ENCODE data around the gene FXYD1.

FXYD1 gene

DNA sequence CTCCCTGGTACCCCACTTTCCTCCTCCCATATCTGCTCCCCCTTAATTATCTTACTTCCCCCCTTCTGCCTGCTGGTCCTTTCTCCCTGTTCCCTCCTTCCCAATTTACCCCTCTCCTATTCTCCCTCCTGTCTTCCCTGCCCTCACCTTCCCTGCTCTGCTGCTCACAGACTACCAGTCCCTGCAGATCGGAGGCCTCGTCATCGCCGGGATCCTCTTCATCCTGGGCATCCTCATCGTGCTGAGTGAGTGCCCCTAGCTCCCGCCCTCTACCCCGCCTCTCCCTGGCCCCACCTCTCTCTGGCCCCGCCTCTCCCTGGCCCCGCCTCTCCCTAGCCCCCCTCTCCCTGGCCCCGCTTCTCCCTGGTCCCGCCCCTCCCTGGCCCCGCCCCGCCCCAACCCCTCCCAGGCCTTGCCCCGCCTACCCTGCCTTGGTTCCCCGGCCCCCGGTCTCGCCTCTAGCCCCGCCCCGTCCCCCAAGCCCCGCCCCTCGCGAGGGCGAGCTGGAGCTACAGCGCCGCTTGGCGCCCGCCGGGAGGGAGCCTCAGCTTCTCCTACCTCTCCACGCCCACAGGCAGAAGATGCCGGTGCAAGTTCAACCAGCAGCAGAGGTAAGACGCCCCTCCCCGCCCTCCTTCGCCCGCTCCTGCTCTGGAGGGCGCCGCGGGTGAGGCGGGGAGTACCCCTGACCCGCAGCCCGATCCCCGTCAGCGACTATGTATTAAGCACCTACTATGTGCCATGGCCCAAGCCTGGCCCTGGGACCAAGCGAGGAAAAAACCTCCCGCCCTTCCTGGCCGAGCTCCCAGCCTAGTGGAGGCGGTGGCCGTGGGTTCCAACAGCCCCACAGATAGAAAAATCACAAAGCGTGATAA, 2.6 kb downstream of the FXYD1 start:
- H3K36me3 ChIP-seq (ENCODE audit: control insufficient read depth, insufficient read depth, low read length, severe bottlenecking): no peaks in the 10 kb centered on the region
- H3K9ac ChIP-seq (ENCODE audit: low read length): peak overlapping the region; percentile 53
- peak overlapping the region; percentile 66 for H3K4me3 ChIP-seq (ENCODE audit: low read length)
- no peaks in the 10 kb centered on the region for H3K9me3 ChIP-seq (ENCODE audit: control insufficient read depth, low read length)
- H3K4me1 ChIP-seq (ENCODE audit: control insufficient read depth, insufficient read depth, low read length): peaks cover 40% of the 10 kb centered on the region
- peak; percentile 93 for DNase-seq (ENCODE audit: low read depth)
- H3K27me3 ChIP-seq (replicated peaks; ENCODE audit: control insufficient read depth, insufficient read depth, low read length): peaks cover 4% of the 10 kb centered on the region

- H3K9me3 ChIP-seq (ENCODE audit: control insufficient read depth, low read length): no peaks in the 10 kb centered on the region
- H3K9ac ChIP-seq (ENCODE audit: low read length): no peak overlapping the region
- peaks cover 4% of the 10 kb centered on the region for H3K27me3 ChIP-seq (replicated peaks; ENCODE audit: control insufficient read depth, insufficient read depth, low read length)
- DNase-seq (ENCODE audit: low read depth): no peak
- H3K4me1 ChIP-seq (ENCODE audit: control insufficient read depth, insufficient read depth, low read length): peaks cover 38% of the 10 kb centered on the region
- H3K36me3 ChIP-seq (ENCODE audit: control insufficient read depth, insufficient read depth, low read length, severe bottlenecking): no peaks in the 10 kb centered on the region
- H3K4me3 ChIP-seq (ENCODE audit: low read length): no peak overlapping the region
Observed at GRCh38 chr19:35141837-35142605, 3.4 kb downstream of the FXYD1 start.

DNA sequence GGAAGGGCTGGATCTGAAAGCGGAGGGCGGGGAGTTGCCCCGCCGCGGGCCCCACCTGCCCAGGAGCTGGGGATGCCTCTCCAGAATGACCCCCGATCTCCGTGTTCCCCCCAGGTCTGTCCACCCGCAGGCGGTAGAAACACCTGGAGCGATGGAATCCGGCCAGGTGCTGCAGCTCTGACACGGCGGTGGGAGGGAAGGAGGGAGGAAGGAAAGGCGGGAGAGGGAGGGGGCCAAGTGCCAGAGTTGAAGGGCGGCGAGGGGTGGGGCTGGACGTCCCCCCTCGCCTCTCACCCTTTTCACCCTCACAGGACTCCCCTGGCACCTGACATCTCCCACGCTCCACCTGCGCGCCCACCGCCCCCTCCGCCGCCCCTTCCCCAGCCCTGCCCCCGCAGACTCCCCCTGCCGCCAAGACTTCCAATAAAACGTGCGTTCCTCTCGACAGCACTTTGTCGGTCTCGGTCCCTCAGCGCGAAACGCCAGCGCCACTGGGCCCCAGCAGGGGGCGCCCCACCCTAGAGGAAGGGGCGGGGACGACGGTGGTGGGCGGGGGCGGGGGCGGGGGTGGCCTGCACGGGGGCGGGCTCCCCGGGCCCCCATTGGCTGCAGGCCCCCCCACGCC, 4.1 kb downstream of the FXYD1 start:
- peaks cover 4% of the 10 kb centered on the region for H3K27me3 ChIP-seq (replicated peaks; ENCODE audit: control insufficient read depth, insufficient read depth, low read length)
- H3K9ac ChIP-seq (ENCODE audit: low read length): no peak overlapping the region
- peaks cover 35% of the 10 kb centered on the region for H3K4me1 ChIP-seq (ENCODE audit: control insufficient read depth, insufficient read depth, low read length)
- DNase-seq (ENCODE audit: low read depth): peak; percentile 64
- H3K4me3 ChIP-seq (ENCODE audit: low read length): no peak overlapping the region
- no peaks in the 10 kb centered on the region for H3K36me3 ChIP-seq (ENCODE audit: control insufficient read depth, insufficient read depth, low read length, severe bottlenecking)
- no peaks in the 10 kb centered on the region for H3K9me3 ChIP-seq (ENCODE audit: control insufficient read depth, low read length)

GRCh38 chr19:35143231-35143715, 4.6 kb downstream of the FXYD1 start, which contains the start of gene FXYD7:
TSS of gene FXYD7 (plus strand) at chr19:35143255. CDS start at chr19:35143334, 79 bp downstream.
- Histone ChIP-seq H3K36me3 (ENCODE audit: control insufficient read depth, insufficient read depth, low read length, severe bottlenecking) (no peaks in the 10 kb centered on the region), H3K9ac (ENCODE audit: low read length) (no peak within 1 kb of the TSS), H3K4me1 (ENCODE audit: control insufficient read depth, insufficient read depth, low read length) (peaks cover 30% of the 10 kb centered on the region), H3K27me3 (replicated peaks; ENCODE audit: control insufficient read depth, insufficient read depth, low read length) (peaks cover 4% of the 10 kb centered on the region), H3K9me3 (ENCODE audit: control insufficient read depth, low read length) (no peaks in the 10 kb centered on the region), H3K4me3 (ENCODE audit: low read length) (no peak within 1 kb of the TSS)
- no peak for DNase-seq (ENCODE audit: low read depth)

DNA sequence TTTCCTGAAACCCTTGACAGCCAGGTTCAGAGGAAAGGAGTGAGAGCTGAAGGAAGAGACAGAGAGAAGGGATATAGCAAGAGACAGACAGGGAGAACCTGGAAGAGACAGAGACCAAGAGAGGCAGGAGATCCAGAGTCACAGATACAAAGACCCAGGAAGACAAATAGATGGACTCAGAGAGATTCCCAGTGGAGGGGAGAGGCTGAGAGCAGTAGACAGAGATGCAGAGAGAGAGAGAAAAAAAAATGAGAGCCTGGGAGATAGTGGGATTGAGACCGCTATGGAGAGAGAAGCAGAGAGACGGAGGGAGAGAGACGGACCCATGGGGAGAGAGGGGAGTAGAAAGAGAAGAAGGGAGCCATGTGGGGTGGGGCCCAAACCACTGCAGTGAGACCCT, 5.2 kb downstream of the FXYD1 start:
- peaks cover 4% of the 10 kb centered on the region for H3K27me3 ChIP-seq (replicated peaks; ENCODE audit: control insufficient read depth, insufficient read depth, low read length)
- no peaks in the 10 kb centered on the region for H3K36me3 ChIP-seq (ENCODE audit: control insufficient read depth, insufficient read depth, low read length, severe bottlenecking)
- H3K9me3 ChIP-seq (ENCODE audit: control insufficient read depth, low read length): no peaks in the 10 kb centered on the region
- no peak overlapping the region for H3K9ac ChIP-seq (ENCODE audit: low read length)
- no peak overlapping the region for H3K4me3 ChIP-seq (ENCODE audit: low read length)
- no peak for DNase-seq (ENCODE audit: low read depth)
- H3K4me1 ChIP-seq (ENCODE audit: control insufficient read depth, insufficient read depth, low read length): peaks cover 25% of the 10 kb centered on the region

GRCh38 chr19:35144259-35144599, 5.6 kb downstream of the FXYD1 start:
- Histone ChIP-seq H3K4me1 (ENCODE audit: control insufficient read depth, insufficient read depth, low read length) (peaks cover 21% of the 10 kb centered on the region), H3K36me3 (ENCODE audit: control insufficient read depth, insufficient read depth, low read length, severe bottlenecking) (no peaks in the 10 kb centered on the region), H3K27me3 (replicated peaks; ENCODE audit: control insufficient read depth, insufficient read depth, low read length) (peaks cover 4% of the 10 kb centered on the region), H3K4me3 (ENCODE audit: low read length) (no peak overlapping the region), H3K9me3 (ENCODE audit: control insufficient read depth, low read length) (no peaks in the 10 kb centered on the region), H3K9ac (ENCODE audit: low read length) (no peak overlapping the region)
- DNase-seq (ENCODE audit: low read depth): no peak

- no peaks in the 10 kb centered on the region for H3K36me3 ChIP-seq (ENCODE audit: control insufficient read depth, insufficient read depth, low read length, severe bottlenecking)
- H3K9me3 ChIP-seq (ENCODE audit: control insufficient read depth, low read length): no peaks in the 10 kb centered on the region
- H3K4me1 ChIP-seq (ENCODE audit: control insufficient read depth, insufficient read depth, low read length): peaks cover 15% of the 10 kb centered on the region
- no peak overlapping the region for H3K9ac ChIP-seq (ENCODE audit: low read length)
- no peak for DNase-seq (ENCODE audit: low read depth)
- H3K27me3 ChIP-seq (replicated peaks; ENCODE audit: control insufficient read depth, insufficient read depth, low read length): peaks cover 4% of the 10 kb centered on the region
- H3K4me3 ChIP-seq (ENCODE audit: low read length): no peak overlapping the region
Observed at GRCh38 chr19:35144600-35145436, 6.2 kb downstream of the FXYD1 start.

- H3K36me3 ChIP-seq (ENCODE audit: control insufficient read depth, insufficient read depth, low read length, severe bottlenecking): no peaks in the 10 kb centered on the region
- no peak overlapping the region for H3K4me3 ChIP-seq (ENCODE audit: low read length)
- no peaks in the 10 kb centered on the region for H3K9me3 ChIP-seq (ENCODE audit: control insufficient read depth, low read length)
- peaks cover 4% of the 10 kb centered on the region for H3K4me1 ChIP-seq (ENCODE audit: control insufficient read depth, insufficient read depth, low read length)
- peaks cover 4% of the 10 kb centered on the region for H3K27me3 ChIP-seq (replicated peaks; ENCODE audit: control insufficient read depth, insufficient read depth, low read length)
- no peak for DNase-seq (ENCODE audit: low read depth)
- no peak overlapping the region for H3K9ac ChIP-seq (ENCODE audit: low read length)
Observed at GRCh38 chr19:35146746-35147459, 8.3 kb downstream of the FXYD1 start.

GRCh38 chr19:35149463-35149862, 10.8 kb downstream of the FXYD1 start:
- no peak overlapping the region for H3K9ac ChIP-seq (ENCODE audit: low read length)
- peaks cover 7% of the 10 kb centered on the region for H3K4me1 ChIP-seq (ENCODE audit: control insufficient read depth, insufficient read depth, low read length)
- no peaks in the 10 kb centered on the region for H3K36me3 ChIP-seq (ENCODE audit: control insufficient read depth, insufficient read depth, low read length, severe bottlenecking)
- no peak for DNase-seq (ENCODE audit: low read depth)
- no peak overlapping the region for H3K4me3 ChIP-seq (ENCODE audit: low read length)
- H3K9me3 ChIP-seq (ENCODE audit: control insufficient read depth, low read length): no peaks in the 10 kb centered on the region
- no peaks in the 10 kb centered on the region for H3K27me3 ChIP-seq (replicated peaks; ENCODE audit: control insufficient read depth, insufficient read depth, low read length)

- no peak overlapping the region for H3K4me3 ChIP-seq (ENCODE audit: low read length)
- no peak overlapping the region for H3K9ac ChIP-seq (ENCODE audit: low read length)
- no peaks in the 10 kb centered on the region for H3K27me3 ChIP-seq (replicated peaks; ENCODE audit: control insufficient read depth, insufficient read depth, low read length)
- H3K4me1 ChIP-seq (ENCODE audit: control insufficient read depth, insufficient read depth, low read length): peaks cover 16% of the 10 kb centered on the region
- H3K9me3 ChIP-seq (ENCODE audit: control insufficient read depth, low read length): no peaks in the 10 kb centered on the region
- no peaks in the 10 kb centered on the region for H3K36me3 ChIP-seq (ENCODE audit: control insufficient read depth, insufficient read depth, low read length, severe bottlenecking)
- no peak for DNase-seq (ENCODE audit: low read depth)
Observed at GRCh38 chr19:35150445-35150844, 11.8 kb downstream of the FXYD1 start.
